SK-N-SH (cell line): ENCODE measurements around the gene C14orf119. TPM values are rescaled to one million over a fixed set of nuclear protein-coding genes. Genes with fewer than 3 reads are reported as not detected.

Experiments used
- CTCF ChIA-PET: fragments of 300-600, 350-600 bp; formaldehyde crosslinking; extraction: SDS; loops from one replicate; lab custom pipeline; 2021; lab: Yijun Ruan, JAX
- POLR2A ChIA-PET: fragments of 350-600 bp; sonication (Branson Sonifier 250); formaldehyde crosslinking; extraction: SDS; loops from one replicate; lab custom pipeline; 2020; ENCODE audit warnings: antibody characterized with exemption, inconsistent platforms; lab: Yijun Ruan, JAX
- DNase-seq: peaks from one replicate; pipeline ENCODE4 v3.0.0; 2012
- H2AFZ ChIP-seq: fragments of 200-600 bp; sonication (generic); 2 replicates; pipeline ENCODE4 v1.8.1; 2016; ENCODE audit warnings: antibody characterized with exemption, mild to moderate bottlenecking, low read depth
- H3F3A ChIP-seq: fragments of 200-600 bp; sonication (generic); replicated peaks from 2 replicates; pipeline ENCODE3; 2016; ENCODE audit warnings: antibody characterized with exemption, mild to moderate bottlenecking; ENCODE audit not compliant: insufficient read depth
- H3K27ac ChIP-seq, 2 experiments: fragments of 200-500 bp in 1 of 2; fragments of 200-600 bp in 1 of 2; sonication (Bioruptor generic) in 1 of 2; sonication (generic), shearing (Covaris generic) in 1 of 2; 2 replicates each; pipeline versions ENCODE4 v1.5.1 to v1.6.1; 2014 to 2016; ENCODE audit warnings: low read depth in 2 of 2, inconsistent platforms in 1 of 2, low read length in 1 of 2, mild to moderate bottlenecking in 1 of 2, mixed read lengths in 1 of 2
- H3K27me3 ChIP-seq: fragments of 200-600 bp; sonication (generic), shearing (Covaris generic); 2 replicates; pipeline ENCODE4 v1.6.1; 2016; ENCODE audit warnings: mixed run types; ENCODE audit not compliant: insufficient read depth
- H3K36me3 ChIP-seq, 2 experiments: fragments of 200-500 bp in 1 of 2; fragments of 200-600 bp in 1 of 2; sonication (Bioruptor generic) in 1 of 2; sonication (generic) in 1 of 2; replicated peaks in 1 of 2; 2 replicates each; pipeline versions ENCODE3 to v1.5.1; 2014 to 2016; ENCODE audit warnings: low read length in 1 of 2, mild to moderate bottlenecking in 1 of 2; ENCODE audit not compliant: insufficient read depth in 2 of 2, control insufficient read depth in 1 of 2
- H3K4me1 ChIP-seq, 2 experiments: fragments of 200-500 bp in 1 of 2; fragments of 200-600 bp in 1 of 2; sonication (Bioruptor generic) in 1 of 2; sonication (generic), shearing (Covaris generic) in 1 of 2; 2 replicates each; pipeline versions ENCODE4 v1.5.1 to v1.6.1; 2014 to 2016; ENCODE audit warnings: low read depth in 1 of 2, low read length in 1 of 2, mixed run types in 1 of 2; ENCODE audit not compliant: insufficient read depth in 2 of 2, control insufficient read depth in 1 of 2
- H3K4me2 ChIP-seq: fragments of 200-600 bp; sonication (generic), shearing (Covaris generic); 2 replicates; pipeline ENCODE4 v1.6.1; 2017; ENCODE audit warnings: mixed run types
- H3K4me3 ChIP-seq, 2 experiments: fragments of 200-500 bp in 1 of 2; fragments of 200-600 bp in 1 of 2; sonication (Bioruptor generic) in 1 of 2; sonication (generic), shearing (Covaris generic) in 1 of 2; 2 replicates each; pipeline versions ENCODE4 v1.5.1 to v1.8.1; 2014 to 2016; ENCODE audit warnings: low read depth in 2 of 2, inconsistent platforms in 1 of 2, low read length in 1 of 2, mild to moderate bottlenecking in 1 of 2, mixed read lengths in 1 of 2, moderate library complexity in 1 of 2
- H3K79me2 ChIP-seq: fragments of 200-600 bp; sonication (generic); 2 replicates; pipeline ENCODE4 v1.8.1; 2017; ENCODE audit warnings: mild to moderate bottlenecking; ENCODE audit not compliant: insufficient read depth
- H3K9ac ChIP-seq: fragments of 200-600 bp; sonication (generic); 2 replicates; pipeline ENCODE4 v1.6.1; 2017; ENCODE audit warnings: mixed run types
- H3K9me2 ChIP-seq: fragments of 200-600 bp; sonication (generic); 2 replicates; pipeline ENCODE4 v1.6.1; 2017; ENCODE audit warnings: mixed run types
- H3K9me3 ChIP-seq: fragments of 200-600 bp; sonication (generic); 2 replicates; pipeline ENCODE4 v1.6.1; 2017; ENCODE audit warnings: mixed run types, mild to moderate bottlenecking, moderate library complexity
- H4K20me1 ChIP-seq: fragments of 200-600 bp; sonication (generic); 2 replicates; pipeline ENCODE4 v1.6.1; 2017; ENCODE audit warnings: mild to moderate bottlenecking, mixed run types; ENCODE audit not compliant: insufficient read depth
- CHD2 ChIP-seq: fragments of 150-350 bp; IDR thresholded peaks from 2 replicates; pipeline ENCODE4 v1.6.1; 2018; ENCODE audit warnings: low read length; ENCODE audit not compliant: partially characterized antibody
- CTCF ChIP-seq: fragments of 200-600 bp; sonication (generic); IDR thresholded peaks from 2 replicates; pipeline ENCODE4 v1.6.1; 2017; ENCODE audit warnings: antibody characterized with exemption, mild to moderate bottlenecking, moderate library complexity
- ELF1 ChIP-seq: IDR thresholded peaks from 2 replicates; pipeline ENCODE4 v1.4.0; 2012
- EP300 ChIP-seq, 2 experiments: IDR thresholded peaks; 2 replicates each; pipeline versions ENCODE4 v1.4.0 to v1.6.1; 2012; ENCODE audit warnings: borderline replicate concordance in 1 of 2, low read depth in 1 of 2, low read length in 1 of 2
- FOSL2 ChIP-seq: IDR thresholded peaks from 2 replicates; pipeline ENCODE4 v1.4.0; 2012; ENCODE audit warnings: low read depth, mild to moderate bottlenecking, moderate library complexity, borderline replicate concordance
- GATA2 ChIP-seq: sonication (generic); formaldehyde crosslinking; IDR thresholded peaks from 2 replicates; pipeline ENCODE4 v1.5.0; 2020; ENCODE audit warnings: mild to moderate bottlenecking, missing genetic modification reagents
- IRF3 ChIP-seq: fragments of 150-350 bp; IDR thresholded peaks from 2 replicates; pipeline ENCODE4 v1.6.1; 2016; ENCODE audit warnings: mild to moderate bottlenecking, low read depth, low read length
- JUND ChIP-seq: IDR thresholded peaks from 2 replicates; pipeline ENCODE4 v1.4.0; 2012
- MAX ChIP-seq: IDR thresholded peaks from 2 replicates; pipeline ENCODE4 v1.4.0; 2012; ENCODE audit warnings: low read depth
- MXI1 ChIP-seq: IDR thresholded peaks from 2 replicates; pipeline ENCODE4 v1.6.1; 2012; ENCODE audit warnings: mild to moderate bottlenecking, low read depth, low read length, improper control_type of control experiment
- NFIC ChIP-seq: IDR thresholded peaks from 2 replicates; pipeline ENCODE4 v1.4.0; 2012; ENCODE audit warnings: borderline replicate concordance
- NRF1 ChIP-seq: IDR thresholded peaks from 2 replicates; pipeline ENCODE4 v1.6.1; 2012; ENCODE audit warnings: low read depth, mild to moderate bottlenecking, low read length
- PBX3 ChIP-seq: IDR thresholded peaks from 2 replicates; pipeline ENCODE4; 2012
- RAD21 ChIP-seq: IDR thresholded peaks from 2 replicates; pipeline ENCODE4 v1.6.1; 2012; ENCODE audit warnings: mild to moderate bottlenecking, low read length
- RCOR1 ChIP-seq: fragments of 150-350 bp; IDR thresholded peaks from 2 replicates; pipeline ENCODE4 v1.6.1; 2017; ENCODE audit warnings: antibody characterized with exemption, low read length
- REST ChIP-seq: IDR thresholded peaks from 2 replicates; pipeline ENCODE4 v1.6.1; 2012; ENCODE audit warnings: mild to moderate bottlenecking, low read depth, low read length, moderate library complexity
- SIN3A ChIP-seq: IDR thresholded peaks from 2 replicates; pipeline ENCODE4 v1.6.1; 2012; ENCODE audit warnings: low read depth, mild to moderate bottlenecking, low read length, moderate library complexity, borderline replicate concordance
- SMC3 ChIP-seq: IDR thresholded peaks from 2 replicates; pipeline ENCODE4 v1.6.1; 2012; ENCODE audit warnings: low read depth, low read length, improper control_type of control experiment
- TAF1 ChIP-seq: IDR thresholded peaks from 2 replicates; pipeline ENCODE4 v1.6.1; 2012; ENCODE audit warnings: low read depth, mild to moderate bottlenecking, low read length, moderate library complexity, borderline replicate concordance
- USF2 ChIP-seq: fragments of 150-350 bp; IDR thresholded peaks from 2 replicates; pipeline ENCODE4 v1.6.1; 2017; ENCODE audit warnings: antibody characterized with exemption, low read length, low read depth, borderline replicate concordance
- WGBS: methylation state at CpG from one replicate; pipeline ENCODE4 v1.1.6; 2017; ENCODE audit warnings: low lambda C conversion rate; 5-methylcytosine and 5-hydroxymethylcytosine counted together
- polyA plus RNA-seq, 3 experiments: library from polyadenylated mRNA; depleted of rRNA; stranded (reverse); fragments of >200 nt; gene quantifications; 2 replicates each; pipeline ENCODE4 v1.2.3, GENCODE V29; 2012

C14orf119 gene
- polyA plus RNA-seq, 1 of the 3 experiments (the other 2 are of a cell fraction): 55.2 TPM

GRCh38 chr14:23123419-23123818, 28.1 kb downstream of the C14orf119 start:
- no peaks in the 10 kb centered on the region for H3F3A ChIP-seq
- H3K4me2 ChIP-seq: no peak overlapping the region
- WGBS: 66% methylated on average over 3 of the region's 8 CpGs
- H4K20me1 ChIP-seq: no peaks in the 10 kb centered on the region
- POLR2A ChIA-PET: interaction anchor here (0.9 kb wide), 1 partner anchor 60 kb away, joined by 3 read pairs; the partner anchor contains the start of gene SLC7A8
- CTCF ChIA-PET: interaction anchor here (0.9 to 19.7 kb wide), 4 partner anchors 9 to 60 kb away, joined by 4 to 495 read pairs (median 6); partner anchors contain the start of gene SLC7A8
- no peak overlapping the region for H2AFZ ChIP-seq
- no peaks in the 10 kb centered on the region; a peak in 2 of 4 replicates for H3K4me1 ChIP-seq
- no peak overlapping the region for H3K9ac ChIP-seq
- no peak for TF ChIP-seq FOSL2
- TF ChIP-seq CTCF: no peak
- TF ChIP-seq REST: no peak
- no peak for TF ChIP-seq NRF1
- TF ChIP-seq IRF3: no peak
- TF ChIP-seq SIN3A: no peak
- no peak for TF ChIP-seq RCOR1
- TF ChIP-seq CHD2: no peak
- no peak for TF ChIP-seq NFIC
- TF ChIP-seq GATA2 (CRISPR knock-in tag): no peak
- TF ChIP-seq USF2: no peak
- TF ChIP-seq PBX3: no peak
- TF ChIP-seq EP300 (IDR thresholded peaks at IDR 0.05; ENCODE audit: borderline replicate concordance in 1 of 2, low read depth in 1 of 2, low read length in 1 of 2): no peak
- no peak for TF ChIP-seq MAX
- no peak for TF ChIP-seq JUND
- TF ChIP-seq SMC3: no peak
- TF ChIP-seq TAF1: no peak
- TF ChIP-seq ELF1: no peak
- TF ChIP-seq RAD21: no peak
- no peak for TF ChIP-seq MXI1
- peak; percentile 57 for DNase-seq
- H3K9me2 ChIP-seq: no peaks in the 10 kb centered on the region
- H3K4me3 ChIP-seq: no peak overlapping the region
- H3K9me3 ChIP-seq: no peaks in the 10 kb centered on the region
- peaks cover 6% of the 10 kb centered on the region; the same call in 1 of the 2 replicates for H3K27me3 ChIP-seq
- no peak overlapping the region for H3K27ac ChIP-seq
- no peaks in the 10 kb centered on the region for H3K79me2 ChIP-seq
- H3K36me3 ChIP-seq: no peaks in the 10 kb centered on the region
